GM19468 (cell line): ENCODE results near the gene RND1.

ENCODE experiments used
- ATAC-seq: cut with Tn5 transposase; IDR thresholded peaks from one replicate; pipeline ENCODE4 v1.9.1; 2021; ENCODE audit warnings: mild to moderate bottlenecking, moderate library complexity, moderate number of reproducible peaks; ENCODE audit not compliant: unreplicated experiment; ENCODE audit errors: extremely low read depth

RND1 gene

DNA sequence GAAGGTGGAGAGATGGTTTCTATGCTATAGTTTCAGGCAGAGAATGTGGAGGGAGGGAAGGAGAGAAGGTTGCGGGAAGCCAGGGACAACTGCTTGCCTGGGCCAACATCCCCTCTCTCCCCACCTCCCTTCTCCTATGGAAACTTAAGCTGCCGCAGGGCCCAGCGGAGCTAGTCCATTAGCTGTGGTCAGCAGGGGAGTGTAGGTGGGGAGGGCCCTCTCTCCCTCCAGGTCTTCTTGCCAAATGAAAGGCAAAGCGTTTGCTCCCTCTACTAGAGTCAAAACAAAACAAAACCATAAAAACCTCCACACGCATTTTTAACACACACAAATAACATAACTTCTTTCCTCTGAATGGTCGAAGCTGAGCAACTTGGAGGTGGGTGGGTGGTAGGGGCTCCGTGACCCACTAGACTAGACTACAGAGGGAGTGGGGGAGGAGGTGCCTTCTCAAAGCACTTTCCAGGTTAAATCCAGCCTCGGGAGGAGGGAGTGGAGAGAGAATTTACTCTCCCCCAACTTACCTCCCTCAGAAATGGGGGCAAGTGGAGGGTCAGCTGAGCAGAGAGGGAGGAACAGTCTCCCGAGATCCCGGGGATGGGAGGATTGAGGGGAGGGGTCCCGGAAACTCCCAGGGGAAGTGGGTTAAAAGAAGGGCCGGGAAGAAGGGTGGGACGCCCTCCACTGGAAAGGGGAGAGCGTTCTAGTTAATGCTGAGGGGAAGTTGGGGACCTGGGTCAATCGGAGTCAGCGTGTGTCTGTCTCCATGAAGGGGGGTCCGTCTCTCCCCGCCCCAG lies 52.0 kb downstream of the RND1 start:
- no peak for ATAC-seq

DNA sequence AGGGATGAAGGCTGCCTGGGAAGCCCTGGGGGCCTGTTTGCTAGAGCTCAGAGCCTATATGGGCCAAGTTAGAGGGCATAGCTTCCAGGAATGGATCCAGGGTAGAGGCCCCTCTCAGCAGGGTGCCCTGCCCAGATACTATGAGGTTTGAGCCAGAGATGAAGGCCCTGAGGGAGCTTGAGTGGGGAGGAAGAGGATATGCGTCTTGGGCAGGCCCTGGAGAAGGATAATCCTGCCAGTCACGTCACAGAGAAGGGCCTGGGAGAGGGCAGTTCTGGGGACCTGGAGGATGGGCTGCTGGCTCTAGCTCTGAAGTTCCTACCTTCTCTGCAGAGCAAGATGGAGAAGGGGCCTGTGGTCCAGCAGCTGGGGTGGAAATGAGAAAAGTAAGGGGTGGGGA lies 53.3 kb downstream of the RND1 start:
- ATAC-seq: no peak

DNA sequence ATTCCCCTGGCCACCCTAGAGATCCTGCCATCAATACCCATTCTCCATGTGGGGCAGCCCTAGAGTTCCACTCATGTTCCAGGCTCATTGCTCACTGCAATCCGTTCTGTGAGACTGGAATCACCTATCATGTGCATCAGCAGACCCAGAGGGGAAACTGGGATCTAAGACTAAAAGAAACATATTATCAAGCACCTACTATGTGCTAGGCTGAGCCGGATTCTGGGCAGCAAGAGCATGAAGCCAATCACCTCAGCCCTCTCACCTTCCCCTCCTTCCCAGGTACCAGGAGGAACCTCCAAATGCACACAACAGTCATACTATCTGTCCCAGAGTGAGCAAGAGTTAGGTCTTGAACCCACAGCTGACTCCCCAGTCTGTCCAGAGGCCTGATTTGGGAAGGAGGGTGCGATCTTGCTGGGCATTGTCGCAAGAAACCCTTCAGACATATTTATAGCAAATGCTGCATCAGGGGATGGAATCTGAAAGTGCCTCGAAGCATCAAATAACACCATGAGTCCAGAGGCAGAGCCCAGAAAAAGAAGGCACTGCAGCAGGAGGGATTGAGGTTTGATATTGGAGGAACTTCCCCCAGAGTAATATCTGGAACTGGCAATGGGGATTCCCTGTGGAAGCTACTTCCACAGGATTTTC lies 54.1 kb downstream of the RND1 start:
- no peak for ATAC-seq

DNA sequence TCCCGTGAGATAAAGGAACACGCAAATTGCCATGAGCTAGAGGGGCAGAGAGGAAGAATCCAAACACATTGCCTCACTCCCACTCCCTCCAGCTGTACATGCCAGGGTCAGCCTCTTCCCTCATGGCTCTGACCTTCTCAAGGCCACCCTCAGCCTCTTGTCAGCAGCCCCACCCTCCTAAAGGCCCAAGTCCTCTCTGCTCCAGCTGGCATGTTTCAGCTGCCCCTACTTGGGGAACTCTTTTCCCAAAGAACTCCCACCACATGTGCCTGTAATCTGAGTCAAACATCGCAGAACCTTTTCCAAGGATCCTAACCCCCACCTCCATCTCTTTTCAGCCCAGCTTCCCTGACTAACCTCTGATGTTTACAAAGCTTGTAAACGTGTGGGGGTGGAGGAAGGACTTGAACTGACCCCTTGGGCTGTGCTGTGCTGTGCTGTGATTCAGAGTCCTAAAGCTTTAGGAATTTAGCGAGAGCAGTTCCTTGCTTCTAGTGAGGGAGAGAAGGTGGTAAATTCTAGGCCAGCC lies 54.7 kb downstream of the RND1 start:
- ATAC-seq: no peak

DNA sequence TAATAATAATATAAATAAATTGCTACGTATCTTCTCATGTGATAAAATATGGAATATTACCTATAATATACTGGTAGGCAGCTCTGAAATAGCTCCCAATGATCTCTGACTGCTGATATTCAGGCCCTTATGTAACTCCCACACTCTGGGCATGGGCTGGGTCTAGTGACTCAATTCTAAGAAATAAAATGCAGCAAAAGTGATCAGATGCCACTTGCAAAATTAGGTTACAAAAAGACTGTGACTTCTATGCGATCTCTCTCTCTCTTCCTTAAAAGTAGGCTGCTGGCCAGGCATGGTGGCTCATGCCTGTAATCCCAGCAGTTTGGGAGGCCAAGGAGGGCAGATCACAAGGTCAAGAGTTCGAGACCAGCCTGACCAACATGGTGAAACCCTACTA lies 57.7 kb downstream of the RND1 start:
- no peak for ATAC-seq
